Skin epidermis (tissue), 12 donors: Measurements from ENCODE around the gene SLC8A2.

Experiments
- H3K27ac ChIP-seq, 21 experiments: fragments of 200-600 bp; sonication (generic) in 11 of 21; one replicate each; pipeline ENCODE4 v1.5.0; 2020; ENCODE audit warnings: mild to moderate bottlenecking in 3 of 21, inconsistent platforms in 2 of 21, moderate library complexity in 2 of 21
- H3K4me3 ChIP-seq, 7 experiments: fragments of 200-600 bp; sonication (generic) in 2 of 7; one replicate each; pipeline ENCODE4 v1.5.0; 2020; ENCODE audit warnings: inconsistent platforms in 2 of 7, mild to moderate bottlenecking in 2 of 7, moderate library complexity in 1 of 7

Gene SLC8A2

DNA sequence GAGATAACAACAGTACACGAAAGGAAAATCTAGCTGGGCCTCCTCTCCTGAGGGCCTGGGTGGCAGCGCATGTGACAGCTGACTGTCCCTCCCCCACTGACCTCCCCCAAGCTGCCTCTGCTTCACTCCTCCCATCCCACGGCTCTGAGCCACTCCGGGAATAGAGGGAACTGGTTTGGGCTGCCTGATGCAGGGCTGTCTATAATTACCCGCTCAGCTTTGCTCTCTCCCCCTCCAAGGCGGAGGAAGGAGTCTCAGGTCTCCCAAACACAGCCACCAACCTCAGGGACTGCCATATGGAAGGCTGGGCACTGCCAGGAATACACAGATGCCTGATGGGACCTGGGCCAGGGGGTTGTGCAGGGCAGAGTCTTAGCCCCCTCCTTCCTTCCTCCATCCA, 35.3 kb upstream of the SLC8A2 start:
- Histone ChIP-seq H3K27ac (peak overlapping the region in 12 of 21 experiments; percentile 23 to 97 (median 59)), H3K4me3 (no peak overlapping the region)

- peak overlapping the region in 6 of 21 experiments; percentile 36 to 77 (median 62) for H3K27ac ChIP-seq
Observed at GRCh38 chr19:47506459-47506858, 34.8 kb upstream of the SLC8A2 start.

GRCh38 chr19:47505506-47505905, 33.8 kb upstream of the SLC8A2 start:
- Histone ChIP-seq H3K4me3 (no peak overlapping the region), H3K27ac (no peak overlapping the region)

More at GRCh38 chr19:47506459-47506858, 34.8 kb upstream of the SLC8A2 start:
- H3K4me3 ChIP-seq = no peak overlapping the region

DNA sequence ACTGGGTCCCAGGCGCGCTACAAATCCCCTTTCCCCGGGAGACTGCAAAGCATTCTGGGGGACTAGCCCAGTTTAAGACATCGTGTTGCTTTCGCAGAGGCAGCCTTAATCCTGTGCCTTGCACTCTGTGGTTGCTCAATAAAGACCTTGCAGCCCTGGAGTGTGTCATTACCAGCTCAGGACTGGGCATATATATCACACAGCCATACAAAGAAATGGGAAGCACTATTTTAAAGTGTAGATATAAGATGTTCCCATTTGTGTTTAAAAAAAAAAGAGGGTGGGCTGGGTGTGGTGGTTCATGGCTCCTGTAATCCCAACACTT, 32.1 kb upstream of the SLC8A2 start:
- no peak overlapping the region for H3K27ac ChIP-seq
- no peak overlapping the region for H3K4me3 ChIP-seq

- no peak overlapping the region for H3K27ac ChIP-seq
- H3K4me3 ChIP-seq = no peak overlapping the region
Observed at GRCh38 chr19:47503130-47503825, 31.6 kb upstream of the SLC8A2 start.

DNA sequence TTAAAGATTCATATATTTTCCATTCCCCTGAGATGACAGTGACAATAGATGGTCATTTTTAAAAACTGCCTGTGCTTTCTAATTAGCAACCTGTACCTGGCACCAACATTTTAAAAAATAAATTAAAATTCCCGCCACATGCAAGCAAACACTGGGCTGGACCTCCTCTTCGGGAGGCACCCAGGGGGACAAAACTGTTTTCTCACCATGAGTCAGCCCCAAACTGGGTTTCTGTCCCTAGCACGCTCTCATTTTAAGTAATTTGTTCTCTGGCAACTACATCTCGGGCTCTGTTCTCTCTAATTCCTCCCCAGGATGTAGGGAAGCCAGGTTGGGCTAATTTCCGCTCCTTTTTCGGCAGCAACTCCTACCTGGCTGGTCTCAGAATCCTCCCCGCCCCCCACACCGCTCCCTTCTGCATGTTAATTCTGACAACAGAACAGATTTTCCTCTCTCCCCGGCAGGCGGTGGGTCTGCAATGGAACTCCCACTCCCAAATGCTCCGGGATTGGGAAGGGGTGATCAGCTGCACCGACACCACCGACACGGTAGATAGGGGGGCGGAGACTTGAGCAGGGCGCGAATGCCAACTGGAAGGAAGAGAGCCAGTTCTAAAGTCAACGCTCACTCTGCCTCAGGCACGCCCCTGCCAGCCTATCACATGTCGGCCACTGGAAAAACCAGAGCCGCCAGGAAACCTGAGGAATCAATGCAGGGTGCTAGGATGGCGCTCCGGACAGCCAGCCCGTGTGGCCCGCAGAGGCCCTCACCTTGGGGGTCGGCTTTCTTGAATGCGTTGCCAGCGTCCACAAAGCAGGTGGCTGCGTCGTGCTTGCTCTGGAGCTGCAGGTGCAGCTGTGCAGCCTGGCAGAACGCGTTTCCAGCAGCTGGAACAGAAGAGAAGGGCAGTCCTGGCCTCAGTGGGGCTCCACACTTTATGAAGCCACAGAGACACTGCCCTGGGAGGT, 28.5 kb upstream of the SLC8A2 start:
- no peak overlapping the region for H3K27ac ChIP-seq
- H3K4me3 ChIP-seq = no peak overlapping the region

GRCh38 chr19:47499371-47499770, 27.7 kb upstream of the SLC8A2 start:
- H3K27ac ChIP-seq = no peak overlapping the region
- H3K4me3 ChIP-seq = no peak overlapping the region

DNA sequence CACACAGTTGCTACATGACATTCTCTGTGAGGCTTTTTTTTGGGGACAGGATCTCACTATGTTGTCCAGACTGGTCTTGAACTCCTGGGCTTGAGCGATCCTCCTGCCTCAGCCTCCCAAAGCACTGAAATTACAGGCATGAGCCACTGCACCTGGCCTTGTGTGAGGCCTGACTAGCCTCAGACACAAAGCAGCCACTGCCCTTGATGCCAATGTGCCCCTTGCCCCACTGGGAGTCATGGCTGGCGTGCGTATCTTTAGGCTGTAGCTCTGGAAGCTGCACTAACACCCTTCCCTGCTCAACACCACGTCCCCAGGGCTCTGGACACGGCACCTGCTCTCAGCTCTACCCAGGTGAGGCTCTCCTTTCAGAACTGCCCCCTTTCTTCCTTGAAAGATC, 26.9 kb upstream of the SLC8A2 start:
- Histone ChIP-seq H3K27ac (no peak overlapping the region), H3K4me3 (no peak overlapping the region)

- no peak overlapping the region for H3K27ac ChIP-seq
- H3K4me3 ChIP-seq = no peak overlapping the region
Observed at GRCh38 chr19:47497821-47498520, 26.3 kb upstream of the SLC8A2 start.

GRCh38 chr19:47497050-47497766, 25.5 kb upstream of the SLC8A2 start:
- Histone ChIP-seq H3K27ac (no peak overlapping the region), H3K4me3 (no peak overlapping the region)

DNA sequence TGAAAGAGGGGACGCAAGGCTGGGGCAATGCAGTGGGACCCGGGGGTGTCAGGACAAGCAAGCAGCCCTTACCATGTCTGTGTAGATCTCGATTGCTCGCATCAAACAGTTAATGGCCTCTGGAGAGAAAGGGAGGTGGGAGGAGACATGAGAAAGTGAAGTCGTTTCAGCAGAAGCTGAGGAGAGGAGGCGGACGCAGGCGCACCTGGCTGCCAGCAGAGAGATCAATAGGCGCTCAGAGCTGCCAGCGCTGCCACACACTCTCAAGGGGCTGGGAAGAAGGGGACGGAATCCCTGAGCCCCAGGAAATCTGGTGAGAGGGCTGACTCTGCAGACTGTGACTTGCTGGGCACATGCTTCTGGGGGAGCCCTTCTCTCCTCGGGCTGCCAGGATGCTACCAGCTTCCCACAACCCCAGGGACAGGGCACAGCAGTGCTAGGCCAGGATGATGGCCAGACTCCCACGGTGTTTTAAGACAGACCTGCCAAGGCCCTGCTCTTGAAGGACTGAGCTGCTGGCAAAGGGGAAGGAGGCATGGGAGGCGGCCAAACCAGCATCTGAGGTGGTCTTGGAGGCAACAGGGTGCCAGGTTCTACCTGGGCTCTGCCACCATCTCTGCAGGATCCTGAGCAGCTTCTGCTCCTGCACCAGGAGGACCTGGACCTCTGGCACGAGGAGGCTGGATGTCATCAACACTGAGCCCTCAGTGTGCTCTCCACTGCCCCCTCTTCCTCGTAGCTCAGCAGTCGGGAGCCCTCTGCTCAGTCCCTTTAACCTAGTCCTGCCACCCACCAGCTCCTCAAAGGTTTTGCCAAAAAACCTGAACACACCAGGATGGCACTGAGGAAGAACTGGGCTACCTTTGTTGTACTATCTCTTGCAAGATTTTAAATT, 24.0 kb upstream of the SLC8A2 start:
- Histone ChIP-seq H3K27ac (no peak overlapping the region), H3K4me3 (no peak overlapping the region)

GRCh38 chr19:47494729-47495128, 23.0 kb upstream of the SLC8A2 start:
- Histone ChIP-seq H3K27ac (no peak overlapping the region), H3K4me3 (no peak overlapping the region)

GRCh38 chr19:47494211-47494547, 22.5 kb upstream of the SLC8A2 start:
- Histone ChIP-seq H3K27ac (no peak overlapping the region), H3K4me3 (no peak overlapping the region)

- Histone ChIP-seq H3K27ac (peak overlapping the region in 1 of 21 experiments; percentile 17), H3K4me3 (no peak overlapping the region)
Observed at GRCh38 chr19:47493378-47494210, 21.9 kb upstream of the SLC8A2 start.

DNA sequence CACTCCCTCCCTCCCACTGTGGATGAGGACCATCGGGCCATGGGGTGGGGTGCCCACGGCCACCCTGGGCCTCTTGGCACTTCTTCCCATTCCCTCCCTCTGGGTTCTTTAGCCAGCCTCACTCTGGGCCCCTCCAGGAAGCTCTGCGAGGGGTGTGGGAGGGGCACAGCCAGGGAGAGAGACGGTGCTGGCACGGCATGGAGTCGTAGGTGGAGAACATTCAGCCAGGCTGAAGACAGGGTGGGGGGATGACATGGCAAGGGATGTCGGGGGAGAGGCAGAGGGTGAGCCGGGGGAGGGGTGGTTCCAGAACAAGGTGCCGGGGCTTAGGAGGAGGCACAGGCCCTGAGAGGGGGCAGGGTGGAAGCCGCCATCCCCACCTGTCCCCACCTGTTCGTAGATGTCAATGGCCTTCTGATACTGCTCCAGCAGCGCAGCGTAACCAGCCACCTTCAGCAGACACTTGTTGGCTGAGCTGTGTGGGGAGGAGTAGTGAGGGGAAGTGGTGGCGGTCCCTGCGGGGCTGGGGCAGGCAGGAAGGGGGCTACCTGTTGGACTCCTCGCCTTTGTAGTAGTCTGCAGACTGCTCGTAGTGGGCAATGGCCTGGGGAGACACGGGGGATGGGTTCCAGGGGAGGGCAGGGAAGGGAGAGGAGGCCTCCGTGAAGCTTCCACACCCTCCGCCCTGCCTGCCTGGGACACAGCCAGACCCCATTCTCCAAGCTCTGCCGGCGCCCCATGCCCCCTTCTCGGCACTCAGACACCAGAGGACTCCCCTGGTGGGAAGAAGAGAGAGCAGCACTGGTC, 21.1 kb upstream of the SLC8A2 start:
- Histone ChIP-seq H3K4me3 (no peak overlapping the region), H3K27ac (no peak overlapping the region)

DNA sequence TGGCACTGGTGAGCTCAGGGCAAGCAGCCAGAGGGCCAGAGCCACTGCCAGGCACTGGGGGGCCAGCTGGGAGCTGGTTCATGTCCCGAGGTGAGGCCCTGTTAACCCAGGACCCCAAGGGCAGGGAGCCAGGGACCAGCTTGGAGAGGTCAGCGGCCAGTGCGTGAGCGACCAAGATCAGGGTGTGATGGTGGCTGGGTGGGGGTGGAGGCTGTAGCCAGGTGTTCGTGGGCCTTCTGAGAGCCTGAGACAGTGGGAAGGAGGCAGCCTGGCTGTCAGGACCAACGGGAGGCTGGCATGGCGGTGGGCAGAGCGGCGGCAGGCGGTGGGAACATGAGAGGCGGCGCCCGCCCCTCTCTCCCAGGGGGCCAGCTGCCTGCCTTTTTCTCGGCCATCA, 20.4 kb upstream of the SLC8A2 start:
- Histone ChIP-seq H3K4me3 (no peak overlapping the region), H3K27ac (no peak overlapping the region)
